ENCODE measurements around the gene NDUFC2. TPM values are rescaled to one million over a fixed set of nuclear protein-coding genes. Genes with fewer than 3 reads are reported as not detected.

The NDUFC2 gene
- total and polyA plus RNA-seq, 7 donors = 55.9 to 246 (median 109) TPM

DNA sequence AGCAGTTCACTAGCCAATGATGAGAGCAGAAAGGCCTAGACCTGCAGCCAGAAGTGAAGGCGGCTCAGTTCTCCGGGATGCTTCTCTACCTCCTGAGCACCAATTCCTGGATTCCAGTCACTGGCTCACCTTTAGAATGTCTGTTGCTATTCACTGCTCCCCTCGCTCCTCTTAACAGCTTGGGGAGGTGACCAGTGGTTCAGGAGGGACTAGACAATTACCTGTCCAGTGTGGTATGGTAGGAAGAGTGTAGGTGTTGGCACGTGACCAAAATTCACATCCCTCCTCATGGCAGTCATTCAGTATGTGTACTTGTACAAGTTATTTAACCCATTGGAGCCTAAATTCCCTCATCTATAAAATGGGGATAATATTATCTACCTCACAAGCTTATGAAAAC is 12.0 kb downstream of the NDUFC2 start:
- DNase-seq = no peak
- H3K4me3 ChIP-seq = no peak overlapping the region
- H3K9me3 ChIP-seq = no peaks in the 10 kb centered on the region
- intact Hi-C loops (cut with DNase I) = no loop called here
- H3K36me3 ChIP-seq = peaks cover 0 to 52% (median 7%) of the 10 kb centered on the region in 4 donors
- H3K4me1 ChIP-seq = peaks cover 0 to 11% (median 0%) of the 10 kb centered on the region in 4 donors
- no peaks in the 10 kb centered on the region for H3K27me3 ChIP-seq
- no peak overlapping the region for H3K27ac ChIP-seq
- TF ChIP-seq POLR2AphosphoS5 (IDR thresholded peaks at IDR 0.05) = no peak
- TF ChIP-seq POLR2A (IDR thresholded peaks at IDR 0.05) = no peak
- no peak for TF ChIP-seq CTCF (IDR thresholded peaks at IDR 0.05)
- TF ChIP-seq EP300 (IDR thresholded peaks at IDR 0.05) = no peak
- WGBS, 2 donors = 94% methylated on average over 4 of the region's 4 CpGs

DNA sequence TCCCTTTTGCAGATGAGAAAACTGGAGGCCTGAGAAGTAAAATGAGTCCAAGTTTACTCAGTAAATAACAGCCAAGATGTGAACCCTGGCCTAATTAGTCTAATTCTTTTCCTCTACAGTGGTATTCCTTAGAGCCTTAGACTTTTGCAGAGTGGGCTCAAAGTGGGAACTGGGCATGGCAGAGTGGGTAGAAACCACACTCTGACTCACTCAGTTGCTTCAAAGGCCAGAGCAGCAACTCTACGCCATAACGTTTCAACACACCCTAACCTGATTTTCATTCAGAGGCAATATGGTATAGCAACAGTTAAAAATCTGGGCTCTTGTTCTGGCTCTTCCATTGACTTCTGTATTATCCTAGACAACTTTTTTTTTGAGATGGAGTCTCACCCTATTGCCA is 13.2 kb downstream of the NDUFC2 start:
- Histone ChIP-seq H3K4me1 (peaks cover 0 to 12% (median 0%) of the 10 kb centered on the region in 4 donors), H3K36me3 (peaks cover 0 to 42% (median 5%) of the 10 kb centered on the region in 4 donors), H3K9me3 (no peaks in the 10 kb centered on the region), H3K4me3 (no peak overlapping the region), H3K27ac (no peak overlapping the region), H3K27me3 (no peaks in the 10 kb centered on the region)
- DNase-seq = no peak
- intact Hi-C loops (cut with DNase I) = no loop called here
- TF ChIP-seq POLR2A (IDR thresholded peaks at IDR 0.05) (no peak), CTCF (IDR thresholded peaks at IDR 0.05) (no peak), POLR2AphosphoS5 (IDR thresholded peaks at IDR 0.05) (no peak), EP300 (IDR thresholded peaks at IDR 0.05) (no peak)
- 82 to 83% methylated on average over 2 of the region's 2 CpGs for WGBS, 2 donors

GRCh38 chr11:78065203-78065602 is 14.5 kb downstream of the NDUFC2 start:
- Histone ChIP-seq H3K27me3 (no peaks in the 10 kb centered on the region), H3K9me3 (no peaks in the 10 kb centered on the region), H3K4me3 (no peak overlapping the region), H3K36me3 (peaks cover 0 to 30% (median 3%) of the 10 kb centered on the region in 4 donors), H3K27ac (no peak overlapping the region), H3K4me1 (peaks cover 0 to 15% (median 5%) of the 10 kb centered on the region in 4 donors)
- intact Hi-C loops (cut with DNase I) = no loop called here
- no peak for DNase-seq
- 90 to 93% methylated on average over 2 of the region's 2 CpGs for WGBS, 2 donors
- TF ChIP-seq EP300 (IDR thresholded peaks at IDR 0.05) (no peak), POLR2AphosphoS5 (IDR thresholded peaks at IDR 0.05) (no peak), POLR2A (IDR thresholded peaks at IDR 0.05) (no peak), CTCF (IDR thresholded peaks at IDR 0.05) (no peak)

GRCh38 chr11:78063440-78064181 is 16.1 kb downstream of the NDUFC2 start, which contains the start of gene THRSP:
THRSP (plus strand) TSS chr11:78063861; CDS start chr11:78063882, 21 bp downstream.
- no peaks in the 10 kb centered on the region for H3K9me3 ChIP-seq
- WGBS, 2 donors = 95 to 96% methylated on average over 14 of the region's 14 CpGs
- H3K4me1 ChIP-seq = peaks cover 0 to 8% (median 5%) of the 10 kb centered on the region in 4 donors
- no peak within 1 kb of the TSS for H3K4me3 ChIP-seq
- no peak for TF ChIP-seq EP300 (IDR thresholded peaks at IDR 0.05)
- no peak for TF ChIP-seq POLR2A (IDR thresholded peaks at IDR 0.05)
- TF ChIP-seq CTCF (IDR thresholded peaks at IDR 0.05) = no peak
- DNase-seq = no peak
- no peaks in the 10 kb centered on the region for H3K27me3 ChIP-seq
- H3K27ac ChIP-seq = no peak within 1 kb of the TSS
- peaks cover 0 to 14% (median 3%) of the 10 kb centered on the region in 4 donors for H3K36me3 ChIP-seq
- intact Hi-C loops (cut with DNase I) = no loop called here

Measured in sigmoid colon (tissue), 7 donors.